Osteocyte (in vitro differentiated cells): ENCODE measurements around the gene PDIA2. TPM values are rescaled to one million over a fixed set of nuclear protein-coding genes. Genes with fewer than 3 reads are reported as not detected.

ENCODE experiments used
- DNase-seq: peaks from one replicate; pipeline ENCODE4 v3.0.0; 2021; ENCODE audit warnings: mixed read lengths; ENCODE audit not compliant: unreplicated experiment; ENCODE audit errors: extremely low spot score
- H3K27ac Mint-ChIP-seq: one replicate; pipeline ENCODE4 v1.8.0; 2021; ENCODE audit warnings: mild to moderate bottlenecking, mixed read lengths; ENCODE audit not compliant: unreplicated experiment
- H3K27me3 Mint-ChIP-seq: one replicate; pipeline ENCODE4 v1.8.0; 2021; ENCODE audit warnings: mixed read lengths; ENCODE audit not compliant: unreplicated experiment
- H3K36me3 Mint-ChIP-seq: one replicate; pipeline ENCODE4 v1.8.0; 2021; ENCODE audit warnings: mixed read lengths; ENCODE audit not compliant: unreplicated experiment
- H3K4me1 Mint-ChIP-seq: one replicate; pipeline ENCODE4 v1.8.0; 2021; ENCODE audit warnings: mixed read lengths; ENCODE audit not compliant: unreplicated experiment
- H3K4me3 Mint-ChIP-seq: one replicate; pipeline ENCODE4 v1.8.0; 2021; ENCODE audit warnings: mild to moderate bottlenecking, moderate library complexity, mixed read lengths; ENCODE audit not compliant: unreplicated experiment
- H3K9me3 Mint-ChIP-seq: one replicate; pipeline ENCODE4 v1.8.0; 2021; ENCODE audit warnings: mixed read lengths; ENCODE audit not compliant: unreplicated experiment
- total RNA-seq: library from RNA; stranded (reverse); gene quantifications from 2 replicates; pipeline ENCODE4 v1.2.1, GENCODE V29; 2021
- TF ChIP-seq, protein P1 (sequence below): fragments of 200-600 bp; sonication (generic); IDR thresholded peaks from 2 replicates; pipeline ENCODE4 v1.5.0; 2021; ENCODE audit warnings: antibody characterized with exemption, mild to moderate bottlenecking, moderate library complexity

Gene PDIA2
- total RNA-seq, 1 donor from 2014 or later, result not detected

DNA sequence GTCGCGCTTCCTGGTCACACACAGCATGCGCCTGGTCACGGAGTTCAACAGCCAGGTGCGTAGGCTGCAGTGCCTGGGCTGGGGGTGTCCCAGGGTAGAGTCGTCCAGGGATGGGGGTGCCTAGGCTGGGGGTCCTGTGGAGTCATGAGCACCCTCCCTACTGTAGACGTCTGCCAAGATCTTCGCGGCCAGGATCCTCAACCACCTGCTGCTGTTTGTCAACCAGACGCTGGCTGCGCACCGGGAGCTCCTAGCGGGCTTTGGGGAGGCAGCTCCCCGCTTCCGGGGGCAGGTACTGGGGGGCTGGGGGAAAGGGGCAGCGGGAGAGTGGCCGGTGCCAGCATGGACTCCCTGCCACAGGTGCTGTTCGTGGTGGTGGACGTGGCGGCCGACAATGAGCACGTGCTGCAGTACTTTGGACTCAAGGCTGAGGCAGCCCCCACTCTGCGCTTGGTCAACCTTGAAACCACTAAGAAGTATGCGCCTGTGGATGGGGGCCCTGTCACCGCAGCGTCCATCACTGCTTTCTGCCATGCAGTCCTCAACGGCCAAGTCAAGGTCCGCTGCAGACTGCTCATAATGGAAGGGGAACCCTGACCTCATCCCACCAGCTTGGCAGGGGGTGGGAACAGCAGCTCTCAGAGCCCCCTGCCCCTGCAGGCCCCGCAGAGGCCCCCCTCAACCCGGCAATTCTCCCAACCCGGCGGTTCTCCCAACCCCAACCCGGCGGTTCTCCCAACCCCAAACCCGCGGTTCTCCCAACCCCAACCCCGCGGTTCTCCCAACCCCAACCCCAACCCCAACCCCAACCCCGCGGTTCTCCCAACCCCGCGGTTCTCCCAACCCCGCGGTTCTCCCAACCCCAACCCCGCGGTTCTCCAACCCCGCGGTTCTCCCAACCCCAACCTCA lies 2.4 kb downstream of the PDIA2 start:
- Mint-ChIP-seq H3K27me3 (no peaks in the 10 kb centered on the region), H3K4me1 (no peaks in the 10 kb centered on the region), H3K4me3 (no peak overlapping the region), H3K9me3 (no peaks in the 10 kb centered on the region), H3K36me3 (peaks cover 12% of the 10 kb centered on the region), H3K27ac (no peak overlapping the region)
- no peak for DNase-seq
- TF ChIP-seq, protein P1, sequence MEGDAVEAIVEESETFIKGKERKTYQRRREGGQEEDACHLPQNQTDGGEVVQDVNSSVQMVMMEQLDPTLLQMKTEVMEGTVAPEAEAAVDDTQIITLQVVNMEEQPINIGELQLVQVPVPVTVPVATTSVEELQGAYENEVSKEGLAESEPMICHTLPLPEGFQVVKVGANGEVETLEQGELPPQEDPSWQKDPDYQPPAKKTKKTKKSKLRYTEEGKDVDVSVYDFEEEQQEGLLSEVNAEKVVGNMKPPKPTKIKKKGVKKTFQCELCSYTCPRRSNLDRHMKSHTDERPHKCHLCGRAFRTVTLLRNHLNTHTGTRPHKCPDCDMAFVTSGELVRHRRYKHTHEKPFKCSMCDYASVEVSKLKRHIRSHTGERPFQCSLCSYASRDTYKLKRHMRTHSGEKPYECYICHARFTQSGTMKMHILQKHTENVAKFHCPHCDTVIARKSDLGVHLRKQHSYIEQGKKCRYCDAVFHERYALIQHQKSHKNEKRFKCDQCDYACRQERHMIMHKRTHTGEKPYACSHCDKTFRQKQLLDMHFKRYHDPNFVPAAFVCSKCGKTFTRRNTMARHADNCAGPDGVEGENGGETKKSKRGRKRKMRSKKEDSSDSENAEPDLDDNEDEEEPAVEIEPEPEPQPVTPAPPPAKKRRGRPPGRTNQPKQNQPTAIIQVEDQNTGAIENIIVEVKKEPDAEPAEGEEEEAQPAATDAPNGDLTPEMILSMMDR, result no peak

DNA sequence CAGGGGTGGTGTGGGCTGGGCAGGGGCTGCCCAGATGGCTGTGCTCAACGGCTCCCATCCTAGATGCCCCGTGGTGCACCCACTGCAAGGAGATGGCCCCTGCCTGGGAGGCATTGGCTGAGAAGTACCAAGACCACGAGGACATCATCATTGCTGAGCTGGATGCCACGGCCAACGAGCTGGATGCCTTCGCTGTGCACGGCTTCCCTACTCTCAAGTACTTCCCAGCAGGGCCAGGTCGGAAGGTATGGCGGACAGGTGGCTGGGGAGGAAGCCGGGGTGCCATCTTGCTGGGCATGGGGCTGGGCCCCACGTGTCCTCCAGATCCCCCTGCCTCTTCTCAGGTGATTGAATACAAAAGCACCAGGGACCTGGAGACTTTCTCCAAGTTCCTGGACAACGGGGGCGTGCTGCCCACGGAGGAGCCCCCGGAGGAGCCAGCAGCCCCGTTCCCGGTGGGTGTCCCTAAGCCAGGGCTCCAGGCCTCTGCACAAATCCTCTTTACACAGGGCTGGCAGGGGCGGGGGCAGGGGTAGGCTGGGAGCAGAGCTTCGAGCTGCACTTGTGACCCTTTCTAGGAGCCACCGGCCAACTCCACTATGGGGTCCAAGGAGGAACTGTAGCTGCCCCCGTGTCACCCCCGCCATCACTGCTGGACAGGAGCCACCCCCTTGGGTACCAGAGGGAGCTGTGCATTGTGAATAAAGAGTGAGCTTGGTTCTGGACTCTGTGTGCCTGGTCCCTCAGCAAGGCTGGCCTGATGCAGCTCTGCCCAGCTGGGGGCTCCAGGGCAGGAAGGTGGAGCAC lies 3.7 kb downstream of the PDIA2 start:
- TF ChIP-seq, protein P1, result no peak

DNA sequence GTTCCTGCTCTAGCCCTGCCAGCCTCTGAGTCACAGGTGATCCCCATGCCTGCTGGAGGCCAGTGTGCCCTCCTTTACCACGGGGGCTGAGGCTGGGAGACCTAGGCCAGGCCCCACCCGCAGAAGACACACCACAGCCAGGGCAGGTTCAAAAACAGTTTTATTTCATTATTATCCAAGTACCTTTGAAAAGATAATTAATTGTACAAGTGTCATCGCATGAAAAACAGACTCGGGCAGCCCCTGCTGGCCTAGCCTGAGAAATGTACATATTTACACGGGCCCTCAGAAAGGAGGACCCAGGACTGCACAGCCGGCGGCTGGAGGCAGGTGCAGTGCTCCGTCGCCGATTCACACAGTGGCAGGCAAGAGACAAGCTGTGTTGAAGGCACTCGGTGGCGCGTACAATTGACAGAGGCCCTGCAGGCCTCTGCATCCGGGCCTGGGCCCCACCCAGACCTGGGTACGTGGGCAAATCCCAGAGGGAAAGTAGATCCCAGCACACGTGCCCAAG lies 4.4 kb downstream of the PDIA2 start:
- H3K36me3 Mint-ChIP-seq, result peaks cover 16% of the 10 kb centered on the region
- H3K27me3 Mint-ChIP-seq, result no peaks in the 10 kb centered on the region
- no peak overlapping the region for H3K4me3 Mint-ChIP-seq
- TF ChIP-seq, protein P1, result no peak
- no peak overlapping the region for H3K27ac Mint-ChIP-seq
- no peaks in the 10 kb centered on the region for H3K4me1 Mint-ChIP-seq
- DNase-seq, result no peak
- H3K9me3 Mint-ChIP-seq, result no peaks in the 10 kb centered on the region

More for the DNA sequence above, 3.7 kb downstream of the PDIA2 start:
- Mint-ChIP-seq H3K4me1 (no peaks in the 10 kb centered on the region), H3K9me3 (no peaks in the 10 kb centered on the region), H3K27me3 (no peaks in the 10 kb centered on the region), H3K27ac (no peak overlapping the region), H3K36me3 (peaks cover 14% of the 10 kb centered on the region), H3K4me3 (no peak overlapping the region)
- DNase-seq, result no peak

DNA sequence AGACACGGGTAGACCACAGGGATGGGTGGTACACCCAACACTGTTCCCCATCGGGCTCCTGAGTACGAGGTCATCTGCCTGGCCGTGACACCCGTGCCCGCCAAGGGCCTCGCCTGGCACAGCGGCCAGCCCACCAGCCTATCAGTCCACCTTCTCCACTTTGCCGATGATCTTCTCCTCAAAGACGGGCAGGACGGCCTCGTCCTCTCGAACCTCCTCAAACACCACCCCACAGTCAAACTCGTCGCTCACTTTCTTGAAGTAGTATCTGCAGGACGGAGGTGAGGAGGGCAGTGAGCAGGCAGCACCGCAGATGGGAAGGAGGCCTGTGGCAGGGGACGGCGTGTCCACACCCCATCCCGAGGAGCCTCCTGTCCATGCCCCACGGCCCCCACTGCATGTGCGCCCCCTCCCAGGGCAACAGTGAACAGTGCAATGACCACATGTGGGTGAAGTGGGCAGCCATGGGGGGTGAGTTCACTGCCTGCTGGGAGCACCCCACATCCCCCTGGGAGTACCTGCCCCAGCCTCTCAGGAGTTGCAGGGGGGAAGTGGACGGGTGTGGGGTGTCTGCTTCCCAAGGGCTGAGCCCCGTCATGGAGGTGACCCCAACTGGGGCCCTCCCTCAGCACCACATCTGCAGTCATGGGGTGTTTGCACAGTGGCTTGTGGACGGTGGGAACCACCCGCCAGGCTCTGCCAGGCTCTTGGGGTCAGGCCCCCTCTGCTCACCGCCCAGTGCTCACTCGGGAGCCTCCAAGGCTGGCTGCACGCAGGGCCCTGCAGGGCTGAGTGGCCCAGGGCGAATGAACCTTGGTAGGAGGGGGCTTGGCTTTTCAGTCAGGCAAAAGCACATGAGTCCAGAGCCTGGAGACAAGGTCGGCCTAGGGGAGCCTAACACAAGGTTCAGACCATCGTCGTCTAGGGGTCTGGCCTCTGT lies 5.3 kb downstream of the PDIA2 start:
- H3K27me3 Mint-ChIP-seq, result no peaks in the 10 kb centered on the region
- no peaks in the 10 kb centered on the region for H3K4me1 Mint-ChIP-seq
- TF ChIP-seq, protein P1, result no peak
- H3K9me3 Mint-ChIP-seq, result no peaks in the 10 kb centered on the region
- H3K36me3 Mint-ChIP-seq, result peaks cover 20% of the 10 kb centered on the region
- no peak overlapping the region for H3K4me3 Mint-ChIP-seq
- no peak for DNase-seq
- H3K27ac Mint-ChIP-seq, result no peak overlapping the region
